ENCODE data around the gene DHRS12. TPM values are rescaled to one million over a fixed set of nuclear protein-coding genes. Genes with fewer than 3 reads are reported as not detected.
"Not testable (repeated sequence)": the region's sequence is repeated elsewhere in the genome, so short reads cannot be mapped to it uniquely, and the experiment has no call there.

Gene DHRS12
- total RNA-seq, 4 donors from 2014 or later, result 3.5 to 25.8 (median 10.8) TPM

DNA sequence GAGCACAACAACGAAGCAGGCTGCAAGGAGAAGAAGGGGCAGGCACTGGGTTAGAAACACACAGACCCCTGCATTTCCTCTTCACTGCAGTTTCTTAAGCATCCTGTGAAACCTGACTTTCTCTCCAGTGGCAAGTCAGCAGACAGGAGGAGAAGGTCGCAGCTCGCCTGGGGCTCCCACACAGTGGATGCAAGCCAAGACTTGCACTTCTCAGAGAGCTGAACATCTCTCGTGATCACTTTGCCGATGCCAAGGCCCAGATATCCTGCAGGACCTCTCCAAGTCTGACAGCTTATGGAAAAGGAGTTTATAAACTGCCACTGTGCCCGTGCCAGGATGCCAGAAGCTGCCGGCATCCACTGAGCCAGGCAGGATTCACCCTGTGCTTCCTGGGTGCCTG is 22.6 kb upstream of the DHRS12 start:
- Histone ChIP-seq H3K4me3 (no peak overlapping the region), H3K9me3 (no peaks in the 10 kb centered on the region), H3K36me3 (no peaks in the 10 kb centered on the region), H3K27ac (no peak overlapping the region), H3K27me3 (no peaks in the 10 kb centered on the region), H3K4me1 (peaks cover 13% of the 10 kb centered on the region)
- WGBS, result 29% methylated on average over 7 of the region's 7 CpGs
- TF ChIP-seq EP300 (IDR thresholded peaks at IDR 0.05) (no peak), POLR2A (IDR thresholded peaks at IDR 0.05) (no peak), POLR2AphosphoS5 (IDR thresholded peaks at IDR 0.05) (no peak), CTCF (IDR thresholded peaks at IDR 0.05) (no peak)
- no peak for DNase-seq (ENCODE audit: low spot score in 2 of 2)

GRCh38 chr13:51825681-51826254 is 21.8 kb upstream of the DHRS12 start:
- H3K36me3 ChIP-seq, result no peaks in the 10 kb centered on the region
- TF ChIP-seq EP300 (IDR thresholded peaks at IDR 0.05) (no peak), POLR2AphosphoS5 (IDR thresholded peaks at IDR 0.05) (no peak), CTCF (IDR thresholded peaks at IDR 0.05) (no peak), POLR2A (IDR thresholded peaks at IDR 0.05) (no peak)
- no peak for DNase-seq (ENCODE audit: low spot score in 2 of 2)
- H3K27ac ChIP-seq, result no peak overlapping the region
- peaks cover 13% of the 10 kb centered on the region for H3K4me1 ChIP-seq
- no peak overlapping the region for H3K4me3 ChIP-seq
- no peaks in the 10 kb centered on the region for H3K9me3 ChIP-seq
- H3K27me3 ChIP-seq, result no peaks in the 10 kb centered on the region
- WGBS, result 86% methylated on average over 10 of the region's 10 CpGs

GRCh38 chr13:51825165-51825592 is 21.2 kb upstream of the DHRS12 start:
- Histone ChIP-seq H3K27me3 (no peaks in the 10 kb centered on the region), H3K4me1 (peaks cover 13% of the 10 kb centered on the region), H3K36me3 (no peaks in the 10 kb centered on the region), H3K27ac (no peak overlapping the region), H3K4me3 (no peak overlapping the region), H3K9me3 (no peaks in the 10 kb centered on the region)
- no peak for TF ChIP-seq EP300 (IDR thresholded peaks at IDR 0.05)
- TF ChIP-seq CTCF (IDR thresholded peaks at IDR 0.05), result no peak
- TF ChIP-seq POLR2A (IDR thresholded peaks at IDR 0.05), result no peak
- no peak for TF ChIP-seq POLR2AphosphoS5 (IDR thresholded peaks at IDR 0.05)
- no peak for DNase-seq (ENCODE audit: low spot score in 2 of 2)
- WGBS, result 76% methylated on average over 2 of the region's 2 CpGs

- H3K4me1 ChIP-seq, result peaks cover 13% of the 10 kb centered on the region
- not testable (repeated sequence) for H3K9me3 ChIP-seq; H3K27ac ChIP-seq; H3K4me3 ChIP-seq; DNase-seq (ENCODE audit: low spot score in 2 of 2); H3K36me3 ChIP-seq; H3K27me3 ChIP-seq
- WGBS, result 79% methylated on average over 10 of the region's 11 CpGs
Measured at GRCh38 chr13:51824712-51825111, 20.7 kb upstream of the DHRS12 start.

DNA sequence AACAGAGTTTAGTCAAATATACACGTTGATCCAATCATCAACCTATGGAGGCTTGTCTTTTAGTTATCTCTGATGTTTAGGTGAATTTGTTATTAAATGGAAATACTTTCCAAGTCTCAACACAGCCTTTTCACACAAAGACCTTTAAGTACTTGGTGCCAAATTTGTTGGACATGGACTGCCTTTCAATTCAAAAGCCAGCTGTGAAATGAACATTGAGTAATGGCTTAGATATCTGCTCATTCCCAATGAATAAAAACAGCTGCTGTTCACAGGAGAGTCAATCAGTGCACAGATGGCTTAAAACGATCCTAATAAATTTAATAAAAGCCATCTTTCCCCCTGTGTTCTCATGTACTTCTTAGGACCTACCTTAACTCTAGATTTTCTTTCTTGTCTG is 19.9 kb upstream of the DHRS12 start:
- 66% methylated on average over 2 of the region's 2 CpGs for WGBS

More for the DNA sequence above, 19.9 kb upstream of the DHRS12 start:
- no peak overlapping the region for H3K4me3 ChIP-seq
- DNase-seq (ENCODE audit: low spot score in 2 of 2), result no peak
- peaks cover 17% of the 10 kb centered on the region for H3K4me1 ChIP-seq
- H3K9me3 ChIP-seq, result no peaks in the 10 kb centered on the region
- TF ChIP-seq EP300 (IDR thresholded peaks at IDR 0.05), result no peak
- TF ChIP-seq POLR2AphosphoS5 (IDR thresholded peaks at IDR 0.05), result no peak
- no peak for TF ChIP-seq CTCF (IDR thresholded peaks at IDR 0.05)
- no peak for TF ChIP-seq POLR2A (IDR thresholded peaks at IDR 0.05)
- H3K27ac ChIP-seq, result no peak overlapping the region
- no peaks in the 10 kb centered on the region for H3K36me3 ChIP-seq
- H3K27me3 ChIP-seq, result no peaks in the 10 kb centered on the region

Measured in suprapubic skin (tissue), 4 donors.